Fibroblast of skin of abdomen (primary cell): ENCODE results near the gene TMEM191B. TPM values are rescaled to one million over a fixed set of nuclear protein-coding genes. Genes with fewer than 3 reads are reported as not detected.
"Not testable (repeated sequence)": the region's sequence is repeated elsewhere in the genome, so short reads cannot be mapped to it uniquely, and the experiment has no call there.

Experiments
- DNase-seq: peaks from one replicate; pipeline ENCODE4 v3.0.0-alpha.2; 2013
- polyA plus RNA-seq, 2 experiments: library from polyadenylated mRNA; unstranded; fragments of 120-200 nt; gene quantifications; one replicate each; pipeline ENCODE4 v1.2.1, GENCODE V29; 2013; ENCODE audit not compliant: insufficient read length in 2 of 2

TMEM191B gene
- polyA plus RNA-seq (2013, experiment 1 of 2; ENCODE audit: insufficient read length): not detected
- polyA plus RNA-seq (2013, experiment 2 of 2; ENCODE audit: insufficient read length): 0.42 TPM

- DNase-seq: not testable (repeated sequence)
These were observed at the start of gene TMEM191B for GRCh38 chr22:18527752-18528596. Gene TMEM191B, plus strand, starts transcription at chr22:18527802. Its CDS starts 179 bp downstream, at chr22:18527981.

- DNase-seq: not testable (repeated sequence)
These were observed 31.4 kb upstream of the TMEM191B start for GRCh38 chr22:18496227-18496626.

- DNase-seq: not testable (repeated sequence)
These were observed 16.3 kb upstream of the TMEM191B start for GRCh38 chr22:18511327-18511726.

DNA sequence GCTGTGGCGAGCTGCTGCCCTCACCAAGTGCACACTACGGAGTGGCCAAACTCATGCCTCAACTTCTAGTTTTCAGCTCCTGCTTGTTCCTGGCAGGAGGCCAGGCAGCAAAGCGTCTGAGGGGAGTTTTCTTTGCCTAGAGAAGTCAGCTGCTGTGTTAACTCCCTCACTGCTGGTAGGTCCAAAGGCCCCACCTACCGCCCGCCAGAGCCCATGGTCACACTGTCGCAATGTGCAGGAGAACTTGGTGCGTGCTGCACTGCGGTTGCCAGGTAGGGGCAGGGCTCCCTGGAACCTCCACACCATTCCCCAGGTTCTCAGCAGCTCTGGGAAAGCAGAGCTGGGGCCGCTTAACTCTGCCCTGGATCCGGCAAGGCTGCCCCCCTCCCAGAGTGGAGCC is 15.2 kb upstream of the TMEM191B start:
- not testable (repeated sequence) for DNase-seq

GRCh38 chr22:18513454-18513853 is 14.1 kb upstream of the TMEM191B start:
- not testable (repeated sequence) for DNase-seq

DNA sequence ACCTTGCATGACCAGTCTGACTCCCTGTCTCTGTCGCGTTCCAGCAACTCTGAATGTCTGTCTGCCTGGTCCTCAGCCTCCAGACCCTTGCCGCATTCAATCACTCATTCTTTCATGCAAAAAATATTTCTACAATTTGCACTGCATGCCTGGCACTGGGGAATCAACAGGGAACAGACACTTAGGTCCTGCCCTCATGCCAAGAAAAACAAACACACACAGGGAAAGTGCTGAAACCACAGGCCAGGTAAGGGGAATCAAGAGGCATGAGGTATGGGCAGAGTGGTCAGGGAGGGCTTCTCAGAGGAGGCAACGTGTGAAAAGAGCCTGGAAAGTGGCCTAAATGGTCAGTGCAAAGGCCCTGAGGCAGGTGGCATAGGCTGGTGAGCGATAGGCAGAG is 9.5 kb upstream of the TMEM191B start, which contains the start of gene GGTLC3:
Gene GGTLC3, minus strand, starts transcription at position 101 of the 400 bp plus-strand sequence. CDS start 264 bp downstream, outside the sequence.
- not testable (repeated sequence) for DNase-seq

- not testable (repeated sequence) for DNase-seq
These were observed 4.8 kb upstream of the TMEM191B start for GRCh38 chr22:18522762-18523161.

GRCh38 chr22:18523328-18523727 is 4.3 kb upstream of the TMEM191B start:
- not testable (repeated sequence) for DNase-seq

GRCh38 chr22:18528597-18529415 is 1.2 kb downstream of the TMEM191B start:
- peak; percentile 42 for DNase-seq

- not testable (repeated sequence) for DNase-seq
These were observed 2.0 kb downstream of the TMEM191B start for GRCh38 chr22:18529416-18530145.

- not testable (repeated sequence) for DNase-seq
These were observed 6.0 kb downstream of the TMEM191B start for GRCh38 chr22:18533633-18534032.

- not testable (repeated sequence) for DNase-seq
These were observed 6.7 kb downstream of the TMEM191B start for GRCh38 chr22:18534315-18534714.

DNA sequence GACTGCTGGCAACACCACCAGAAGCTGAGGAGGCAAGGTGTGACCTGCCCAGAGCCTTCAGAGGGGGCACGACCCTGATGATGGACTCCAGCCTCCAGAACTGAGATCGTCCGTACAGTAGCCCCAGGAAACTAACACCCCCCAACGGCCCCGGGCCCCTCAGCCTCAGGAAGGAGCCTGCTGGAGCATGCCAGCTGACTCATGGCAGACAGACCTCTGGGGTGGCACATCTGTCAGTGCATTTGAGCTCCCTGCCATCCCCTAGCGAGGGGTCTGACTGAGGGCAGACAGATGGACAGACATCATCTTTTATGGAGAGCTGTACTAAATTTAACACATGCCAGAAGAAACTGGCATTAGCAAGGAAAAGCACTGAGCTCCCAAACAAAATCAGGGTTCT is 12.4 kb downstream of the TMEM191B start:
- not testable (repeated sequence) for DNase-seq

DNA sequence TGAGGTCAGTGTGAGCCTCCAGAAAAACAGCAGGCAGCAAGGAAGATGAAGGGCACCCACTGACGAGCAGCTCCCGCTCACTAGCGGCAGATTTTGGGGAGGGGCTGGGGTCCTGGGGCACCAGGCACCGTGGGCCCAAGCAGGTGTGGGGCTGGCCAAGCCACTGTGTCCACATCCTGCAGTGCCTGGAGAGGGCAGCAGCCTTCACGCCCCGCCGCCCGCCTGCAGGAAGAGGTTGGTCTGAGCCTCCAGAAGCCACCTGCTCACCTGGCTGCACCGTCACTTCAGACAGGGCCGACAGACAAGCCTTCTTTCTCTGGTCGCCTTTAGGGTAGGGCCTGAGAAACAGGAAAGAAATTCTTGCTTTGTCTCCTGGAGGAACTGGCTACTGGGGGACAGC is 15.8 kb downstream of the TMEM191B start:
- not testable (repeated sequence) for DNase-seq

DNA sequence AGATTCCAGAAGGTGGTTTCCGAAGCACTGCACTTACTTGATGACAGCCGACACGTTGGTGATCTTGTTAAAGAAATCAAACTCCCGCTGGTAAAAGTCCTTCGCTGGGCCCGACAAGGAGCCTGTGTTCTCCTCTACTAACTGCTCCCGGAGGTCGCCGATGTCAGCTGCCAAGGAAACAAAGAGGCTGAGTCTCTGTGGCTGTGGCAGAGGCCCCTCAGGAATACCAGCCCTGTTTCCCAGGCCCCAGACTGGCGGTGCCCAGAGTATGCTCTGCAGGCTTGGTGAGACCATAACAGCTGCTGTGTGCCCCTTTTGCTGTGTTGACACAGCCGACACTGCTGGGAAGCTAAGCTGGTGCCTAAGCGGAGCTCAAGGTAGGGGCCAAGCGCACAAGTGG is 17.0 kb downstream of the TMEM191B start:
- not testable (repeated sequence) for DNase-seq

- DNase-seq: not testable (repeated sequence)
These were observed 22.0 kb downstream of the TMEM191B start for GRCh38 chr22:18549458-18550179.

- DNase-seq: not testable (repeated sequence)
These were observed 23.4 kb downstream of the TMEM191B start for GRCh38 chr22:18551046-18551445.

GRCh38 chr22:18552839-18553597 is 25.4 kb downstream of the TMEM191B start:
- not testable (repeated sequence) for DNase-seq

GRCh38 chr22:18554280-18555256 is 27.0 kb downstream of the TMEM191B start:
- not testable (repeated sequence) for DNase-seq
